Ovary (tissue), 9 donors: Measurements from ENCODE around the gene SLC9A8. TPM values are rescaled to one million over a fixed set of nuclear protein-coding genes. Genes with fewer than 3 reads are reported as not detected.

Source experiments
- DNase-seq, 5 donors: peaks; one replicate each; pipeline ENCODE4 v3.0.0-alpha.2; 2019 to 2020
- H3K27ac ChIP-seq, 2 donors: fragments of 200-600 bp; one replicate each; pipeline versions ENCODE4 v1.5.1 to v1.8.0; 2019 to 2022
- H3K27me3 ChIP-seq: fragments of 200-600 bp; one replicate; pipeline ENCODE4 v1.8.0; 2022
- H3K36me3 ChIP-seq: fragments of 200-600 bp; sonication (generic); one replicate; pipeline ENCODE4 v1.5.1; 2019
- H3K4me1 ChIP-seq: one replicate; pipeline ENCODE4 v1.8.1; 2013; ENCODE audit warnings: mild to moderate bottlenecking, moderate library complexity; ENCODE audit not compliant: insufficient read depth
- H3K4me3 ChIP-seq: fragments of 200-600 bp; sonication (generic); one replicate; pipeline ENCODE4 v1.5.1; 2017
- H3K9me3 ChIP-seq, 2 donors: fragments of 200-600 bp in 1 of 2; sonication (generic) in 1 of 2; one replicate each; pipeline versions ENCODE4 v1.5.1 to v1.8.1; 2013 to 2019; ENCODE audit warnings: mild to moderate bottlenecking in 1 of 2, moderate library complexity in 1 of 2
- CTCF ChIP-seq, 3 donors: fragments of 450-650 bp in 2 of 3; fragments of 200-600 bp in 1 of 3; IDR thresholded peaks; one replicate each; pipeline versions ENCODE4 v1.5.1 to v1.8.0; 2016 to 2022; ENCODE audit warnings: antibody characterized with exemption in 3 of 3, mild to moderate bottlenecking in 1 of 3
- EP300 ChIP-seq: sonication (generic); formaldehyde crosslinking; IDR thresholded peaks from one replicate; pipeline ENCODE4 v1.6.1; 2017; ENCODE audit warnings: antibody characterized with exemption
- POLR2A ChIP-seq: fragments of 450-650 bp; IDR thresholded peaks from one replicate; pipeline ENCODE4 v1.6.1; 2017; ENCODE audit warnings: antibody characterized with exemption, mild to moderate bottlenecking, moderate library complexity
- WGBS, 3 donors: extraction: QIAGEN DNeasy Blood & Tissue Kit in 1 of 3; methylation state at CpG; one replicate each; pipeline versions ENCODE4 v1.1.5 to v1.1.7; 2013 to 2017; 5-methylcytosine and 5-hydroxymethylcytosine counted together
- intact Hi-C, 4 donors: fragments of 100-400 bp; cut with DNase I; formaldehyde crosslinking; loops; one replicate each; pipeline versions ENCODE4 v1.11.0 to v1.15.1; 2022 to 2023
- polyA plus RNA-seq, 2 donors: library from polyadenylated mRNA; stranded (reverse); fragments of 200-250 nt in 1 of 2; fragments of 350-450 nt in 1 of 2; fragmentation: Illumina TruSeq in 1 of 2; extraction: RNeasy Lipid Tissue Mini Kit (QIAGEN cat#74804) in 1 of 2; gene quantifications; one replicate each; pipeline ENCODE4 v1.2.3, GENCODE V29; 2013 to 2014
- total RNA-seq, 7 donors: library from RNA; depleted of rRNA in 2 of 7; stranded (reverse); fragments of >200 nt in 2 of 7; fragmentation: NEBNext Ultra II Directional in 3 of 7; extraction: Animal tissue kit (Norgen Biotek cat#: 25700) in 3 of 7; gene quantifications; one replicate each; pipeline versions ENCODE4 v1.1.0 to v1.2.4, GENCODE V29; 2016 to 2023
- donor health status: DM: no; HTN: no; CAD: no; lungs with moderate emphysema.
- donor health status: DM: no; HTN: no; CAD: no.
- donor health status: Bipolar disorder and iron deficiency.
- donor health status: DM: yes; HTN: yes; CAD: no.
- donor health status: DM: no; HTN: no; CAD: no.
- donor health status: DM: yes; HTN: yes; CAD: no.

The SLC9A8 gene
- total and polyA plus RNA-seq, 9 donors, result 3.9 to 11.4 (median 7.7) TPM

GRCh38 chr20:49825521-49826033 is 12.9 kb downstream of the SLC9A8 start:
- intact Hi-C loops, result no loop called here
- H3K4me1 ChIP-seq, result peaks cover 10% of the 10 kb centered on the region
- 50 to 66% (median 56%) methylated on average over 7 of the region's 7 CpGs for WGBS, 3 donors
- no peaks in the 10 kb centered on the region for H3K36me3 ChIP-seq
- H3K27ac ChIP-seq, result peak overlapping the region in 1 of 2 donors; percentile 33
- no peak overlapping the region for H3K4me3 ChIP-seq
- no peaks in the 10 kb centered on the region for H3K9me3 ChIP-seq
- no peaks in the 10 kb centered on the region for H3K27me3 ChIP-seq
- DNase-seq, result no peak
- no peak for TF ChIP-seq CTCF (IDR thresholded peaks at IDR 0.05)
- TF ChIP-seq EP300, result no peak
- TF ChIP-seq POLR2A, result no peak

- TF ChIP-seq POLR2A, result no peak
- no peak for TF ChIP-seq EP300
- no peak for TF ChIP-seq CTCF (IDR thresholded peaks at IDR 0.05)
- no peaks in the 10 kb centered on the region for H3K9me3 ChIP-seq
- DNase-seq, result peak in 2 of 5 donors; percentile 38 to 45
- H3K36me3 ChIP-seq, result no peaks in the 10 kb centered on the region
- 44 to 50% (median 45%) methylated on average over 11 of the region's 11 CpGs for WGBS, 3 donors
- H3K27ac ChIP-seq, result no peak overlapping the region
- no peaks in the 10 kb centered on the region for H3K27me3 ChIP-seq
- intact Hi-C loops, result no loop called here
- H3K4me1 ChIP-seq, result peaks cover 6% of the 10 kb centered on the region
- H3K4me3 ChIP-seq, result no peak overlapping the region
These were observed 18.6 kb downstream of the SLC9A8 start for GRCh38 chr20:49831022-49831769.

- no peaks in the 10 kb centered on the region for H3K36me3 ChIP-seq
- intact Hi-C loops, result no loop called here
- H3K4me1 ChIP-seq, result peaks cover 6% of the 10 kb centered on the region
- no peak for DNase-seq
- H3K27ac ChIP-seq, result peak overlapping the region in 1 of 2 donors; percentile 45
- H3K9me3 ChIP-seq, result no peaks in the 10 kb centered on the region
- 68 to 74% (median 69%) methylated on average over 12 of the region's 12 CpGs for WGBS, 3 donors
- TF ChIP-seq POLR2A, result no peak
- TF ChIP-seq CTCF (IDR thresholded peaks at IDR 0.05), result no peak
- no peak for TF ChIP-seq EP300
- H3K27me3 ChIP-seq, result no peaks in the 10 kb centered on the region
- H3K4me3 ChIP-seq, result no peak overlapping the region
These were observed 19.4 kb downstream of the SLC9A8 start for GRCh38 chr20:49831770-49832631.

GRCh38 chr20:49832632-49833327 is 20.2 kb downstream of the SLC9A8 start:
- Histone ChIP-seq H3K27me3 (no peaks in the 10 kb centered on the region), H3K4me3 (no peak overlapping the region), H3K36me3 (no peaks in the 10 kb centered on the region), H3K9me3 (no peaks in the 10 kb centered on the region), H3K4me1 (peaks cover 6% of the 10 kb centered on the region), H3K27ac (no peak overlapping the region)
- peak in 1 of 5 donors; percentile 58 for DNase-seq
- no peak for TF ChIP-seq CTCF (IDR thresholded peaks at IDR 0.05)
- no peak for TF ChIP-seq EP300
- no peak for TF ChIP-seq POLR2A
- 80 to 84% (median 80%) methylated on average over 13 of the region's 13 CpGs for WGBS, 3 donors
- intact Hi-C loops, result no loop called here
